ENCODE measurements around the gene ADCY9. TPM values are rescaled to one million over a fixed set of nuclear protein-coding genes. Genes with fewer than 3 reads are reported as not detected.
"Not testable (repeated sequence)": the region's sequence is repeated elsewhere in the genome, so short reads cannot be mapped to it uniquely, and the experiment has no call there.

Gene ADCY9
- total RNA-seq, 1 experiment from 2014 or later, result 7.8 TPM

DNA sequence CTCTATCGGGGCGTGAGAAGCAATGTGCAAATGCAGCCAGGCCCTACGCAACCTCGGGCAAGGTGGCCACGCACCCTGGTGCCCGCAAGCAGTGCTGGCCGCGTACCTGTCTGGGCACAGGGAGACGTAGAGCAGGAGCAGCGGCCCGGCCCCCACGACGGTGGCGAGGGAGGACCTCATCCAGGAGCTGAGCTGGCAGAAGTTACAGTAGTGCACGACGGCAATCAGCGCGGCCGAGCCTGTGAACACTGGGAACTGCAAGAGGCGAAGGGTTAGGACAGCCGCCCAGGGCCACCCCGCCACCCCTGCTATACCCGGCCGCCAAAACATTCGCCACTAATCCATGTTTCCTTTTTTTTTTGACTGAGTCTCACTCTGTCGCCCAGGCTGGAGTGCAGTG is 138.9 kb downstream of the ADCY9 start:
- in situ Hi-C loops (cut with HindIII; ENCODE audit: low pct_unique_long_range_greater_than_20kb, low sequenced_read_pairs), result no loop called here

DNA sequence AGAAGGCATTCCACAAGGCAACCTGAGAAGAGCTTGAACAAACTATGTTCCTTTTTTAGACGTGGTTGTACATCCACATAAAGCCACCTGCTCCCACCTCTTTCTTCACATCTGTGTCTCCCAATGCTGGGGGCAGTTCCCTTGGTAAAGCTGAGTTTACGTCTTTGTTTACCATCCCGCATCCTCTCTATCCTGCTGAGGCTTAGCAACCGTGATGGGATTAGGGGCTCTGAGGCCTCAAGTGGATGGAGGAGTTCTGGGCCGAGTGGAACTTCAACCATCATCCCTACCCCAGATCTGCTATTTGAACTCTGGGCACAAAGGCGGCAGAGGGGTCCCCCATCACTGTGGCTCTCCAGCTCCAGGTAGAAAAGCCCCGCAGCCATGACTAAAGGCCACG is 141.5 kb downstream of the ADCY9 start:
- in situ Hi-C loops (cut with HindIII; ENCODE audit: low pct_unique_long_range_greater_than_20kb, low sequenced_read_pairs), result no loop called here
- no peak for DNase-seq (ENCODE audit: low read depth)

More for the DNA sequence above, 138.9 kb downstream of the ADCY9 start:
- no peak for DNase-seq (ENCODE audit: low read depth)

DNA sequence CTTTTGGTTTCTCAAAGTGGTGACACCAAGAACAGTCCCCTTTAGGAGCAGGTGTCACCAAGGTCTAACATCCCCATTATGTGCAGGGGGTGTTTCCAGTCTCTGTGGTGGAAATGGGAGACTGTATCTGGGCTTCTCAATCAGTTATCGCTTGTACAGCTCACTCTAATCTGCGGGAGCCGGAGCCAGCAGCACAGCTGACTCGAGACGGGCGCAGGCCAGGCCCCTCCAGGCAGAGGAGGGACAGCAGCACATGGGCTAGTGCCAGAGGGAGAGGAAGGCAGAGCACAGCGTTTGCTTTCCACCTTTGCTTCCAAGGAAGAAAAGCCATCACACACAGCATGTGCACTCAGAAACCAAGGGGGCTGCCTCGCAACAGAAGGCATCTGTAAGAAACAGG is 144.5 kb downstream of the ADCY9 start:
- DNase-seq (ENCODE audit: low read depth), result no peak
- in situ Hi-C loops (cut with HindIII; ENCODE audit: low pct_unique_long_range_greater_than_20kb, low sequenced_read_pairs), result no loop called here

DNA sequence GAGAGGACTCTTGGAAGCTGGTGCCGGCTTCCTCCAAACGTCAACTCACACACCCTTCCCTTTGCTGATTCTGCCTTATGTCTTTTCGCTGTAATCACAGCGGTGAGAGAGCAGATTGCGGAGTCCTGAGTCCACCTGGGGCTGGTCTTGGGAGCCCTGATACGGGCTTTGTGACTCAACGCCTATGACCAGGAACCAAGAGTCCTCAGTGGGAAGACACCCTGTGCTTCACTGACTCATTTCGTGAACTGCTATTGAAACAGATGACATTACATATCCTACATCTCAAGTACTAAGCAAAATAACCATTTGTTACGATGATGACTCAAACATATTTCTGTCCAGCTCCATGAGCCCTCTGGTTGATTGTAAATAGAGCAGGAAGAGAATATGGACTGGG is 145.0 kb downstream of the ADCY9 start:
- in situ Hi-C loops (cut with HindIII; ENCODE audit: low pct_unique_long_range_greater_than_20kb, low sequenced_read_pairs), result no loop called here
- DNase-seq (ENCODE audit: low read depth), result peak; percentile 78

DNA sequence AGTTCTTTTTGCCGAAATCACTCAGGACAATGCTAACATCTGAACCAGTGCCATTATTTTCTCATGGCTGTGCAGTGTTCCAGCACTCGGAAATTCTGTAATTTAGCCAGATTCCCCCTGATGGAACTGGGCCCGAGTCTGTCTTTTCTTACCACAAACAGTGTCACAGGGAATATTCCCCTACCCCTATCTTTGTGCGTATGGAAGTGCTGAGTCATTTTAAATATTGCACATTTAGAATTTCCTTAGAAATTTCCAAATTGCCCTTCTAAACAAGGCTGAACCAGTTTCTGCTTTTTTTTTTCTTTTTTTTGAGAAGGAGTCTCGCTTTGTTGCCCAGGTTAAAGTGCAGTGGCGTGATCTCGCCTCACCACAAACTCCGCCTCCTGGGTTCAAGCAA is 147.7 kb downstream of the ADCY9 start:
- in situ Hi-C loops (cut with HindIII; ENCODE audit: low pct_unique_long_range_greater_than_20kb, low sequenced_read_pairs), result no loop called here
- no peak for DNase-seq (ENCODE audit: low read depth)

DNA sequence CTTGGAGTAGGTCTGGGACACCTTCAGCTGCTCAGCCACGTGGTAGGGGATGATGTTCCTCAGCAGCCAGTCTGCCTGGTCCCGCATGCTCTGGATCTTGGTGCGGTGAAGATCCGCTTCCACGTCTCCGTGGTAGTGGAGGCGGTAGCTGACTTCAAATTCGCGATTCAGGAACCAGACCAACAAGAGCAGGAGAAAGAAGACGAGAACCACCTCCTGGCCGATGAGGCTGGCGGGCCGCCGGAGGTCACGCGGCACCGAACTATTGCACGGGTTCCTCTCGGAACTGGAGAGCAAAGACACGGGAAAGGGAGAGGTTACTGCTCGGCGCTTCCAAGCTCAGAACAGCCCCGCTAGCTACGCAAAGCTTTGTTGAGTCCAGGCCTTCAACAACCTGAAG is 149.6 kb downstream of the ADCY9 start:
- no peak for DNase-seq (ENCODE audit: low read depth)
- in situ Hi-C loops (cut with HindIII; ENCODE audit: low pct_unique_long_range_greater_than_20kb, low sequenced_read_pairs), result no loop called here

DNA sequence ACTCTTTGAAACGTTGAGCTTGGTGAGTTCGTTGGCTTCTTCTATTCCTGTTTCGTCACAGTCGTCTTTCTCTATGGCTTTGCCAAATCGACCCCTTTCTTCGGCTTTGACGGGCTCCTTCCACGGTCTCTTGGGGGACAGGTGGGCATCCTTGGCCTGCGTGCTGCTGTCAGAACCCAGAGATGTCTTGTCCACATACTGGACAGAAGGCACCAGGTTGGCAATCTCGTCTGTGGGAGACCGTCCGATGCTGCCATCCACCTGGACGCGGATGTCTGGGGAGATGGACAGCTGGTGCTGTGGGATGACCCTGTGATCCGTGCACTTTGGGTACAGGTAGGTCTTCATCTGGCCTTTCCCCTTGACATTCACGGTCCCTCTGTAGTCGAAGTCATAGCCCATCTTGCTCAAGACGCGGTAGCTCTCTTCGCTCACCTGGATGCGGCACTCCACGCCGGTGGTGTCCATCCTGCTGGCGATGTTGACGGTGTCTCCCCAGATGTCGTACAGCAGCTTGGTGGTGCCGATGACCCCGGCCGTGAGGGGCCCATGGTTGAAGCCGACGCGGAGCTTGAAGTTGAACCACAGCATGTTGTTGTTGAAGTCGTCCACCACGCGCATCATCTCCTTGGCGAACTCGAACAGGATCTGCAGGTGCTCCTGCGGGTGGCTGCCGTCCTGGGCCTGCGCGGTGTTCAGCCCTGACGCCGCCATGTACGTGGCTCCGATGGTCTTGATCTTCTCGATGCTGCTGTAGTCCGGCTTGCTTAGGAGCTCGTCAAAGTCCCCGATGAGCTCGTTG is 150.3 kb downstream of the ADCY9 start:
- in situ Hi-C loops (cut with HindIII; ENCODE audit: low pct_unique_long_range_greater_than_20kb, low sequenced_read_pairs), result no loop called here
- DNase-seq (ENCODE audit: low read depth), result no peak

DNA sequence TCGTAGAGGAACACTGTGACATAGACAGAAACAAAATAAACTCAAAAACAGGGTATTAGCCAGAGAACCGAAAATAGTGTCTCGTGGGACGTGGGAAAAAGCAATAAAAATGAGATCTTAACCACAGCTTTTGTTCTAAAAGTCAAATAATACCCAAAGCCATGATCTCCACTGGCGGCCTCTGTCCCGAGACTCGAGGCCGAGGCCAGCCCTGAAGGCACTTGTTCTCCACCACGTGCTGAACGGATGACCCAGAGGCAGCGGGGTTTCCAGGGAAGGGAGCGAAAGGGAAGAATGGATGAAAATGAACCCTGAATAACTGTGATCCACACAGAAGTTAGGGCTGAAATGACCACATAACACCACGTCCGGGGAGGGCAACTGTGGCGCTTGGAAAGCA is 150.9 kb downstream of the ADCY9 start:
- DNase-seq (ENCODE audit: low read depth), result no peak
- in situ Hi-C loops (cut with HindIII; ENCODE audit: low pct_unique_long_range_greater_than_20kb, low sequenced_read_pairs), result no loop called here

DNA sequence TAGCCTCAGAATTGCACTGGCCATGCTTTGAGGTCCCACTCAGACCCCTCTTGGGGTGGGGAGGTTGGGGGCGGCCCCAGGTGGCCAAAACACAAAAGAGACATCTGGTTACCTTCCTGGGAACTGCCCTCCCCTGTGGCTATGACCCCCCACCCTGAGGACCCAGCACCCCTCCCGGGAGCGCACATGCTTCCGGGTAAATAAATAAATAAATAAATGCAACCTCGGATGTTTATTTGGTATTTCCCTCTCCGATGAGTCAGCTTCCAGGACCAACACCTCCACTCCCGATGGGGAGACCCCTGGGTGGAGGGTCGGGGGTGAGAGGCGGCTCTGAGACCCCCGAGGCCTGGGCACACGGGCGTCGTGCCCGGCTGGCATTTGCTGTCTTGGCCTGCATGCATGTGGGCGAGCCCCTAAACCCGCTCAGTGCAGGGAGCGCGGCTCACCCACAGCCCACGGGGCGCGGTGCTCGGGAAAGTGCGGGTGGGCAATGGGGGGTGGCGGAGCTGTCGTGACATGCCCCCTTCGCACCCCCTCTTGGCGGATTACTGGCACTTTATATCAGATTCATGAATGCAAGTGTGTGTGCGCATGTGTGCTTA is 151.5 kb downstream of the ADCY9 start:
- in situ Hi-C loops (cut with HindIII; ENCODE audit: low pct_unique_long_range_greater_than_20kb, low sequenced_read_pairs), result no loop called here
- no peak for DNase-seq (ENCODE audit: low read depth)

DNA sequence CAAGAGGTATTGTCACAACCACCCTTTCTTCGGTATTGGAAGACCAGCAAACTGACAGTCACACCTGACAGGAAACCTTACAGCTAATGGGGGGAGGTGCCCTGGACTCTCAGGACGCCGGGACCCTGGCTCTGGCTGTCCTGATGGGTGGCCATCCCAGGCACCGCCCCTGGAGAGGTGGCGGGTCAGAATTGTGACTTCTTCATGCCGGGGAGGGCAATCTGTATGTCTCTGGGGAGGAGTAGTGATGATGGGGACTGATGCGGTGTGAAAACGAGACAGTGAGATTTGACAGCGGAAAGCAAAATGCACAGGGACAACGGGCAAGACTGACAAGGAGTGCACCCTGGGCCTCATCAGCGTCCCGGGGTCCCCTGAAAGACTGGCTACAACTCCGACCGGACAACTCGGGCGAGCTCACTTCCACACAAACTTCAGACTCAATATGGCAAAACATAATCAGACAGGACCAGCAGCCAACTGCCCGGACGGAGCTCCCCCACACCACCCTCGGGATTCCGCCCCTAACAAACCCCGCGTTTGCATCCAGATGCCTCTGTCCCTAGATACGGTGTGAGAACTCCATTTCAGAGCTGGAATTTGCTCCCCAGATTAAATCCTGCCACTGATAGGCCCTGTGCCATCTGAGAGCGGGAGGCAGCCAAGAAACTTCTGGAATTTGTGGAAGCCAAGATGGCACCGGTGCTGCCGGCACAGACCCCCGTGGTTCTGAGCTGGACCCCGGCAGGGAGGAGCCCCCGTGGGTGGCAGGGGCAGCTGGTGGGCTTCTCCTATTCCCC is 152.2 kb downstream of the ADCY9 start:
- in situ Hi-C loops (cut with HindIII; ENCODE audit: low pct_unique_long_range_greater_than_20kb, low sequenced_read_pairs), result no loop called here
- no peak for DNase-seq (ENCODE audit: low read depth)

DNA sequence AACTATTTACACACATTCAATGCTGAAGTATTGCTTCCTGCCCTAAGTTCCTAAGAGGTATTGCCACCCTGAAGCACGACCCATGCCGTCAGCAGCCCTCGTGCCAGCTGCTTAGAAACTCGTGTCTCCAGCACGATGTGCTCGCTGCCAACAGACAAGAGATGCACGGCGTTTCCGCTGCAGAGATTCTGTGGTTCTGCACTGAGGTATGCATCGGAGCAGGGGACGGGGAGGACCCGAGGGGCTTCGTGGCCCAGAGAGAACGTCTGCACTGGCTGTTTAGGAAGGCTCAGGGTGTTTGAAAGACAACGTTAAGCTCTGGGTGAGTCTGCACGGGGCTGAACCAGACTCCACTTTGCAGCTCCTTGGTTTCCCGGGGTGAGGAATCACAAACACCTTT is 153.0 kb downstream of the ADCY9 start:
- in situ Hi-C loops (cut with HindIII; ENCODE audit: low pct_unique_long_range_greater_than_20kb, low sequenced_read_pairs), result no loop called here

DNA sequence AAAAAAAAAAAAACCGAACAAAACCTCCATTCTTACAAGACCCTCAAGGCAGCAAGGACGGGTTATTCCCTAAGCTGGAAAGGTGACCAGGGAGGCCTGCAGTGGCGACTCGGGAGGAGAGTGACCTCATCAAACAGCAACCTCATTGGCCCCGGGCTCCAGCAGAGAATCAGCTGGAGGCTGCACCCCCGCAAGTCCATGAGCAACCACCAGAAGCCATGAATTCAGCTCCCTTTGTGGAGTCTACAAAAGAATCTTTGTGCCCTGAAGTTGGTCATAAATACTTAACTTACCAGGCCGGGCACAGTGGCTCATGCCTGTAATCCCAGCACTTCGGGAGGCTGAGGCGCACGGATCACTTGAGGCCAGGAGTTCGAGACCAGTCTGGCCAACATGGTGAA is 154.8 kb downstream of the ADCY9 start:
- in situ Hi-C loops (cut with HindIII; ENCODE audit: low pct_unique_long_range_greater_than_20kb, low sequenced_read_pairs), result no loop called here
- DNase-seq (ENCODE audit: low read depth), result peak; percentile 61

More for the DNA sequence above, 153.0 kb downstream of the ADCY9 start:
- DNase-seq (ENCODE audit: low read depth), result no peak

DNA sequence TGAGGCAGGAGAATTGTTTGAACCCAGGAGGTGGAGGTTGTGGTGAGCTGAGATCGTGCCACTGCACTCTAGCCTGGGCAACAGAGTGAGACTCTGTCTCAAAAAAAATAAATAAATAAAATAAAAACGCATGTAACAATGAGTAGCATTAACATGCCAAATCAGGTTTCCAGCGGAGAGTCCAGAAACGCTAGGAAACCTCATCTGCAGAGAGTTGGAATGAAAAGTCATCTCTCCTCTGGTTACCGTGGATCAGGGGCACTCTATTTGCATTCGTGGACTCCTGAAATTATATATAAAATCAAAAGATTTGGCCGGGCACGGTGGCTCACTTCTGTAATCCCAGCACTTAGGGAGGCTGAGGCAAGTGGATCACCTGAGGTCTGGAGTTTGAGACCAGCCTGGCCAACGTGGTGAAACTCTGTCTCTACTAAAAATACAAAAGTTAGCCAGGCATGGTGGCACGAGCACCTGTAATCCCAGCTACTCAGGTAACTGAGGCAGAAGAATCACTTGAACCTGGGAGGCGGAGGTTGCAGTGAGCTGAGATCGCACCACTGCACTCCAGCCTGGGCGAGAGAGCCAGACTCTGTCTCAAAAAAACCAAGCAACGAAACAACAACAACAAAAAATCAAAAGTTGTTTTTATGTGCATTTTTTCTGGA is 156.2 kb downstream of the ADCY9 start:
- DNase-seq (ENCODE audit: low read depth); in situ Hi-C loops (cut with HindIII; ENCODE audit: low pct_unique_long_range_greater_than_20kb, low sequenced_read_pairs): not testable (repeated sequence)

DNA sequence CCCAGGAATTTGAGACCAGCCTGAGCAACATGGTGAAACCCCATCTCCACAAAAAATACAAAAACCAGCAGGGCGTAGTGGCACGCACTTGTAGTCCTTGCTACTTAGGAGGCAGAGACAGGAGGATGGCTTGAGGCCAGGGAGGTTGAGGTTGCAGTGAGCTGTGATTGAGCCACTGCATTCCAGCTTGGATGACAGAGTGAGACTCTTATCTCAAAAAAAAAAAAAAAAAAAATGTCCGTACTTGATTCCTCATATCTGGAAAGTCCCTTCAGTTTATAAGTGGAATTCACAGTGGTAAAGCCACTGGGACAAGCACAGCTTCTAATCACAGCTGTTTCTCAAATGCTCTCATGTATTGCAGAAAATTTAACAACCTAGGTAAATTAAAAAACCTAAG is 157.1 kb downstream of the ADCY9 start:
- in situ Hi-C loops (cut with HindIII; ENCODE audit: low pct_unique_long_range_greater_than_20kb, low sequenced_read_pairs), result no loop called here

DNA sequence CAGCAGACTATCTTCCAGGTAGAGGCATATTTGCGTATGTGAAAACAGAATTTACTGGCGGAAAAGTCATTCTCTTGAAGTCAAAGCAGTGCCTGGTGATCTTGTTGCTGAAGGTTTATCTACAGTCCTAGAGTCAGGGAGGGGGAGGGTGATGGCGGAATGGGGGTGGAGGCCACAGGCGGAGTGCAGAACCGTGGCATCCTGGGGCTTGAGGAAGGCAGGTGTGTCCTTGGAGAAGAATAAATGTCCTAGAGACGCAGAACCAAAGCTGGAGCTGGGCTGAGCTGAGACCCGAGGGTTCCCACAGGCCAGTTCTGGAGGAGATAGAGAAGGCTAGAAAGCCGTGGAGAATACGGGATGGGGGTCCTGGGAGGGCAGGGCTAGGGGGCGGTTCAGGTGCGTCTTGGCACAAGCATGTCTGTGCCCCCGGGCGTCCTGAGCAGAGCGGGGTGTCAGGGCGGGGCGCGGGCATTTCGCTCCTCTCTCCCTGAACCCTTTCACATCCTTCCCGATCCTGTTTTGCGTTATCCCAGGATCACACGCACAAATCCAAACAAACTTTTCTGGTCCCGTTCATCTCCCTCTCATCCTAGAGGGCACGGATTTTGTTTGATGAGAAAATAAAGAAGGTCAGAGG is 158.8 kb downstream of the ADCY9 start:
- in situ Hi-C loops (cut with HindIII; ENCODE audit: low pct_unique_long_range_greater_than_20kb, low sequenced_read_pairs), result no loop called here
- DNase-seq (ENCODE audit: low read depth), result no peak

More for the DNA sequence above, 157.1 kb downstream of the ADCY9 start:
- peak; percentile 97 for DNase-seq (ENCODE audit: low read depth)

DNA sequence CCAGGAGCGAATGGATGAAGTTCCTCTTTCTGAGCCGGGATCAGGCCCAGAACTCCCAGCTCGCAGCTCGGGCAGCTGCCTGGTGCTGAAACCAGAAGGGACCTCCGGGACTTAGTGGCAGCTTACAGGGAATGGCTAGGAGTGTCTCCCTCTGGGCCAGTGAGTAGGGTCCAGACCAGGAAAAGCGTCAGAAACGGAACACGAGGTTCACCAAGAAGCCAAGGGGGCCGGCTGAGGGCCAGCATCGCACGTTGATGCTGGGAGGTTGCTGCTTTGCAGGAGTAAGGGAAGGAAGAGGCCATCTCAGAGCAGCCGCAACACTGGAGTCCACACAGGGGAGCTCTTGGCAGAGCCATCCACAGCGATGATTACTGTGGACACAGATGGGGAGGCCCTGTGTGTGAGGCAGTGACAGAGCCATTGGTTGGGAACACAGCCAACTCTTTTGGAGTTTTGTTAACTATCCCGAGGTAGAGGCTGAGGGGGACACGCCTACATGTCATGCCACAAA is 161.8 kb downstream of the ADCY9 start:
- in situ Hi-C loops (cut with HindIII; ENCODE audit: low pct_unique_long_range_greater_than_20kb, low sequenced_read_pairs), result no loop called here
- peak; percentile 96 for DNase-seq (ENCODE audit: low read depth)

DNA sequence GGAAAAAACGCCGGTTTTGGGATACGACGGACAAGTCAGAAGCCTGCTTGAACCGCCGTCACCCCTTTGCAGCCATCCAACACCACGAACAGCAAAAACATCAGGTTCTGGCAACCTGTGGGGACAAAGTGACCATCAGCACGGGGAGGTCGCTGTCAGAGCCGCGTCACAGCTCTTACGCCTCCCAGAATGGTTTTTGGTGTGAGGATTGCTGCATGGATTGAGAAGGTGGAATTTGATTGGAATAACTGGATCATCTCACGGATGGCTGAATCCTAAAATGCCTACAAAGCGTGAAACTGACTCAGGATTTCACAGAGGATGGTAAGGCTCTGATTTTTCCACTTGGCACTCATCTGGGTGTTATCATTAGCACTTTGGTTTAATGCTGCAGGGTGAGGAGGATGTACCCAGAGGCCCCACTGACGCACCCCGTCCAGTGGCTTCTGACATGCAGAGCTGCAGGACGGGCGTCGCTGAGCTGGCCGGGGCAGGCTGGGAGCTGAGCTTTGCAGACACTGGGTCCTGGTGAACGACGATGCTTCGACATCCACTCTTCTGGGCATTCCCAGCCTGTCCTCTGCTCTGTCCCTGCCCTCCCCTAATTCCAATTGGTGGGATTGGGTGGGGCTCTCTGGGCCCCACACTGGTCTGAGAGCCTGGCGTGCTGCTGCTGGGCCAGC is 162.4 kb downstream of the ADCY9 start:
- in situ Hi-C loops (cut with HindIII; ENCODE audit: low pct_unique_long_range_greater_than_20kb, low sequenced_read_pairs), result no loop called here
- DNase-seq (ENCODE audit: low read depth), result peak; percentile 79

DNA sequence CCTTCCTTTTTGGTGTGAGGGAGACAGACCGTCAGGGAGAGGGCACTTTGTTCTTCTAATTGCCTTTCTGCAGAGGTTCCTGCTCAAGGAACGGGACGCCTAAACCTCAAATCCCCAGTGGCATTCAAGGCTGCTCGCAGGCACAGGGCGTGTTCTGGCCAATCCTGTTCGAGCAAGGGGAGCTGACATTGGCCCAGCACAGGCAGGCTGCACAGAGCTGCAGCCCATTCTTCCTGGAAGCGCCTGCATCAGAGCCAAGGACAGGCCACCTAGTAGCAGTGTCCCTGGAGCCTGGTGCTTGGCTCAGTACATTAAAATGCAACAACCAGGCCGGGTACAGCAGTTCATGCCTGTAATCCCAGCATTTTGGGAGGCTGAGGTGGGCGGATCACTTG is 163.5 kb downstream of the ADCY9 start:
- DNase-seq (ENCODE audit: low read depth), result no peak
- in situ Hi-C loops (cut with HindIII; ENCODE audit: low pct_unique_long_range_greater_than_20kb, low sequenced_read_pairs), result no loop called here

Data from Caki2 (cell line).